ENCODE results near the gene PCYT1A.

PCYT1A gene

DNA sequence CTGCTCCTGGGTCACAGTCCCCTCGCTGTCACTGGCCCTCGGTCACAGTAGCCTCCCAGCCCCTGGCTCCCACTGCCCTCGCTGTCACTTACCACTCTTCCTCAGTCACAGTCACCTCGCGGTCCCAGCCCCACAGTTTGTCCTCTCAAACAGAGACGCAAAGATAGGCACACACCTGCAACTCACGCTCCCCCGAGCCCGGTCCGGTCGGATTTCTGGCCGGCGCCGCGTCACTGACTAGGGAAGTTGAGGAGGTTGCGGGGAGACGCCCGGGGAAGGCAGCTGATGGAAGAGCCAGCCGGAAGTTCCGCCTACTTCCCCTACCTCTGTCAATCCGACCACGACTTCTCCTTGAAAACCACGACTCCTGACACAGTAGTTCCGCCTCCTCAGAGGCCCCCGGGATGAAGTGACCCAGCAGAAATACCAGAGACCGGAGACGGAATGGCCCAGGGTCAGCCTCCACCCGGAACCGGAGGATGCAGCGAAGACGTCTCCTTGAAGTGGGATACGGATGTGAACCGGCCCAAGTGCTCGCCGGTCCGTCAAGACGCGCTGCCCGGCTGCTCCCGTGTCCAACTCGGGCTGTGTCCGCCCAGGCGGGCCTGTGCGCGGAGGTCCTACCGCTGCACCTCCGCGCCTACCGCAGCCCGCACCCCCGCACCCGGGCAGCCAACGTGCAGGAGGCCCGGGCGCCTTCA, at the start of gene PCYT1A:
Gene PCYT1A (minus strand): TSS at position 287 of the 701 bp plus-strand sequence. CDS start 17,195 bp downstream, outside the sequence.
- peak within 1 kb of the TSS; percentile 100 for H3K4me3 ChIP-seq (ENCODE audit: control insufficient read depth, low read depth, low read length)
- TF ChIP-seq, protein P1, sequence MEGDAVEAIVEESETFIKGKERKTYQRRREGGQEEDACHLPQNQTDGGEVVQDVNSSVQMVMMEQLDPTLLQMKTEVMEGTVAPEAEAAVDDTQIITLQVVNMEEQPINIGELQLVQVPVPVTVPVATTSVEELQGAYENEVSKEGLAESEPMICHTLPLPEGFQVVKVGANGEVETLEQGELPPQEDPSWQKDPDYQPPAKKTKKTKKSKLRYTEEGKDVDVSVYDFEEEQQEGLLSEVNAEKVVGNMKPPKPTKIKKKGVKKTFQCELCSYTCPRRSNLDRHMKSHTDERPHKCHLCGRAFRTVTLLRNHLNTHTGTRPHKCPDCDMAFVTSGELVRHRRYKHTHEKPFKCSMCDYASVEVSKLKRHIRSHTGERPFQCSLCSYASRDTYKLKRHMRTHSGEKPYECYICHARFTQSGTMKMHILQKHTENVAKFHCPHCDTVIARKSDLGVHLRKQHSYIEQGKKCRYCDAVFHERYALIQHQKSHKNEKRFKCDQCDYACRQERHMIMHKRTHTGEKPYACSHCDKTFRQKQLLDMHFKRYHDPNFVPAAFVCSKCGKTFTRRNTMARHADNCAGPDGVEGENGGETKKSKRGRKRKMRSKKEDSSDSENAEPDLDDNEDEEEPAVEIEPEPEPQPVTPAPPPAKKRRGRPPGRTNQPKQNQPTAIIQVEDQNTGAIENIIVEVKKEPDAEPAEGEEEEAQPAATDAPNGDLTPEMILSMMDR (conservative IDR thresholded peaks at IDR 0.05; ENCODE audit: control insufficient read depth, insufficient read depth, low read depth, low read length): no peak

GRCh38 chr3:196336319-196337145, 49.0 kb upstream of the PCYT1A start:
- TF ChIP-seq, protein P1 (conservative IDR thresholded peaks at IDR 0.05; ENCODE audit: control insufficient read depth, insufficient read depth, low read depth, low read length): no peak
- no peak overlapping the region for H3K4me3 ChIP-seq (ENCODE audit: control insufficient read depth, low read depth, low read length)
- peak; percentile 23 for DNase-seq (ENCODE audit: low read depth)

More for the DNA sequence above, at the start of gene PCYT1A:
- peak; percentile 96 for DNase-seq (ENCODE audit: low read depth)

DNA sequence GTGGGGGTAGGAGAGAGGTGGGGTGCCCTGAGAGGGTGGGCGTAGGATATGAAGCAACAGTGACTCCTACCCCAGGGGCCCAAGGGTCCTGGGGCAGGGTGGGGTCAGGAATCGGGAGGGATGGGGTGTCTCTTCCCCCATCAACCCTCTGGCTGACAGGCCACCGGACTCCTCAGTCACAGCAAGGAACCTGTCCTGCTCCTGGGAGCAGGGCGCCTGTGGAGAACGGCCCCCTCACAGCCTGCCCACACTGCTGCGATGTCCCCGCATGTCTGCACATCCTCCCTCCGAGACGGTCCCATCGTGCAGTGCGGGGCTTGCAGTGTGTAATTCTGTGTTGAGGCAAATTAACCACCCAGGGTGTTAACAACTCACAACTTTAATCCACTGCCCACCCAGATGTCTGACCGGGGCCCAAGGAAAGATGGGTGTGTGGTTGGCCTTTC, 48.0 kb upstream of the PCYT1A start:
- TF ChIP-seq, protein P1 (conservative IDR thresholded peaks at IDR 0.05; ENCODE audit: control insufficient read depth, insufficient read depth, low read depth, low read length): no peak
- DNase-seq (ENCODE audit: low read depth): no peak
- H3K4me3 ChIP-seq (ENCODE audit: control insufficient read depth, low read depth, low read length): no peak overlapping the region

DNA sequence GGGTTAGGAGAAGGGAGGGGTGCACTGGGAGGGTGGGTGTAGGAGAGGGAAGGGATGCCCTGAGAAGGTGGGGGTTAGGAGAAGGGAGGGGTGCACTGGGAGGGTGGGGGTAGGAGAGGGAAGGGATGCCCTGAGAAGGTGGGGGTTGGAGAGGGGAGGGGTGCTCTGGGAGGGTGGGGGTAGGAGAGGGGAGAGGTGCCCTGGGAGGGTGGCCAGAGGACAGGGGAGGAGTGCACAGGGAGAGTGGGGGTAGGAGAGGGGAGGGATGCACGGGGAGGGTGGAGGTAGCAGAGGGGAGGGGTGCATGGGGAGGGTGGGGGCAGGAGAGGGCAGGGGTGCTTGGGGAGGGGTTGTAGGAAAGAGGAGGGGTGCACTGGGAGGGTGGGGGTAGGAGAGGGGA, 47.5 kb upstream of the PCYT1A start:
- TF ChIP-seq, protein P1 (conservative IDR thresholded peaks at IDR 0.05; ENCODE audit: control insufficient read depth, insufficient read depth, low read depth, low read length): no peak
- DNase-seq (ENCODE audit: low read depth): no peak
- H3K4me3 ChIP-seq (ENCODE audit: control insufficient read depth, low read depth, low read length): no peak overlapping the region

GRCh38 chr3:196332168-196332567, 44.6 kb upstream of the PCYT1A start:
- H3K4me3 ChIP-seq (ENCODE audit: control insufficient read depth, low read depth, low read length): no peak overlapping the region
- TF ChIP-seq, protein P1 (conservative IDR thresholded peaks at IDR 0.05; ENCODE audit: control insufficient read depth, insufficient read depth, low read depth, low read length): no peak
- no peak for DNase-seq (ENCODE audit: low read depth)

DNA sequence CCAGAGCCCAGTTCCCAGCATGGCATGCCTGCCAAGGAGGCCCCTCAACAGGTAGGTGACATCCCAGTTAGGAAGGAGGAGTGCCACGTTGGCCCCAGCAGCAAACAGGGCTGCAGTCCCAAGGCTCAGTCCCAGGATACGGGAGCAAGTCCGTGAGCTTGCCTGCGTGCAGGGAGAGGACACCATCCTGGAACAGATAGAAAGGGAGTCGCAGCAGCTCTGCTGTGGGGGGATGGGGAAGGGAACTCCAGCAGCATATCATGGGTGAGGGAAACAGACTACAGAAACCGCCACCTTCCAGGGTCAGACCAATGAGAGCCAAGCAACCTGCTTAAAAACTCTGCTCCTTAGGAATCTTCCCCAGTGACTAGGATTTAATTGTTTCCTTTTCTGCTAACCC, 39.9 kb upstream of the PCYT1A start:
- TF ChIP-seq, protein P1 (conservative IDR thresholded peaks at IDR 0.05; ENCODE audit: control insufficient read depth, insufficient read depth, low read depth, low read length): no peak
- no peak overlapping the region for H3K4me3 ChIP-seq (ENCODE audit: control insufficient read depth, low read depth, low read length)
- DNase-seq (ENCODE audit: low read depth): no peak

Measured in fibroblast of mammary gland (primary cell).